SIG-M5 (cell line): ENCODE data around the gene PAFAH1B2.
"Not testable (repeated sequence)": the region's sequence is repeated elsewhere in the genome, so short reads cannot be mapped to it uniquely, and the experiment has no call there.

ENCODE experiments used
- DNase-seq: peaks from one replicate; lab custom pipeline; 2025; lab: John Stamatoyannopoulos, UW

The PAFAH1B2 gene

DNA sequence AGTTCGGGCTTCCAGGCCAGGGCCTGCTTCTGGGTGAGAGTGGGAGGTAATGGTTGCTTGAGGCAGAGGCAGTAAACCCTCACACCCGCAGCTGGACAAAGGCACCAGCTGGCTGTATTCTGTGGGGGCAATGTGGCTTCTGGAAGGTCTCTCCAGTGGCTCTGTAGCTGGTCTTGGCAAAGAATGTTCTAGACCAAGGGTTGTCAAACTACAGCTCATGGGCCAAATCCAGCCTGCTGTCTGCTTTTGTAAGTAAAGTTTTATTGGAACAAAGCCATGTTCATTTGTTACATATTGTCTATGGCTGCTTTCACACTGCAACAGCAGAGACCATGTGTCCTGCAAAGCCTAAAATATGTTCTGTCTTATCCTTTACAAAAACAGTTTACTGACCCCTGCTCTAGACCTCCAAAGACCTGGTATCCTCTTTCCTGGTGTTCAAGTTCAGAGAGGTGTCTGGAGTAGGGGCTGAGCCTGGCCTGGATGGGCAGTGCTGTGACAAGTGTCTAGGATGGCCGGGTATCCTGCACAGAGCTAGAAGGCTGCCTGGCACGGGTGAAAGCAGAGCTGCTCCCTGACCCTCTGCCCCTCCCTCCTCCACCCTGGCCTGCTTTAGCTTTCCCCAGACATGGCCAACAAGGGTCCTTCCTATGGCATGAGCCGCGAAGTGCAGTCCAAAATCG is 58.4 kb downstream of the PAFAH1B2 start:
- no peak for DNase-seq

DNA sequence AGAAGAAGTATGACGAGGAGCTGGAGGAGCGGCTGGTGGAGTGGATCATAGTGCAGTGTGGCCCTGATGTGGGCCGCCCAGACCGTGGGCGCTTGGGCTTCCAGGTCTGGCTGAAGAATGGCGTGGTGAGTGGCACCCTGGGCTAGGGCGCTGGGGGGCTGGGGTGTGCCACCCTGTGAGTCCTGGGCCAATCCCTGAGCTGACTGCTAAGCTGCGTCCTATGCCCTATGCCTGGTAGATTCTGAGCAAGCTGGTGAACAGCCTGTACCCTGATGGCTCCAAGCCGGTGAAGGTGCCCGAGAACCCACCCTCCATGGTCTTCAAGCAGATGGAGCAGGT is 59.0 kb downstream of the PAFAH1B2 start:
- DNase-seq: no peak

DNA sequence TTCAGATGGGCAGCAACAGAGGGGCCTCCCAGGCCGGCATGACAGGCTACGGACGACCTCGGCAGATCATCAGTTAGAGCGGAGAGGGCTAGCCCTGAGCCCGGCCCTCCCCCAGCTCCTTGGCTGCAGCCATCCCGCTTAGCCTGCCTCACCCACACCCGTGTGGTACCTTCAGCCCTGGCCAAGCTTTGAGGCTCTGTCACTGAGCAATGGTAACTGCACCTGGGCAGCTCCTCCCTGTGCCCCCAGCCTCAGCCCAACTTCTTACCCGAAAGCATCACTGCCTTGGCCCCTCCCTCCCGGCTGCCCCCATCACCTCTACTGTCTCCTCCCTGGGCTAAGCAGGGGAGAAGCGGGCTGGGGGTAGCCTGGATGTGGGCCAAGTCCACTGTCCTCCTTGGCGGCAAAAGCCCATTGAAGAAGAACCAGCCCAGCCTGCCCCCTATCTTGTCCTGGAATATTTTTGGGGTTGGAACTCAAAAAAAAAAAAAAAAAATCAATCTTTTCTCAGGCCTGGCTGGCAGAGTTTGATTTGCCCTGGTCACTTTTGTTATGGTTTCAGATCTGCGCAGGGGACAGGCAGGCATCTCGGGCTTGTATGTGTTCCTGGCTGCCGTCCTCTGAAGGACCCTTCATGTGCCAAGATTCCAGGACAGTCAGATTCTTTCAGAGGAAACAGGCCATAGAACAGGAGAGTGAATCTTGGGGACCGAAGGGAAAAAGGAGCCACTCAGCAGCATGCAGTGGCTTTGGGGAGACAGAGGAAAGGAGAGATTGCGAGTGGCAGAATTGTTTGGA is 60.4 kb downstream of the PAFAH1B2 start:
- DNase-seq: no peak

DNA sequence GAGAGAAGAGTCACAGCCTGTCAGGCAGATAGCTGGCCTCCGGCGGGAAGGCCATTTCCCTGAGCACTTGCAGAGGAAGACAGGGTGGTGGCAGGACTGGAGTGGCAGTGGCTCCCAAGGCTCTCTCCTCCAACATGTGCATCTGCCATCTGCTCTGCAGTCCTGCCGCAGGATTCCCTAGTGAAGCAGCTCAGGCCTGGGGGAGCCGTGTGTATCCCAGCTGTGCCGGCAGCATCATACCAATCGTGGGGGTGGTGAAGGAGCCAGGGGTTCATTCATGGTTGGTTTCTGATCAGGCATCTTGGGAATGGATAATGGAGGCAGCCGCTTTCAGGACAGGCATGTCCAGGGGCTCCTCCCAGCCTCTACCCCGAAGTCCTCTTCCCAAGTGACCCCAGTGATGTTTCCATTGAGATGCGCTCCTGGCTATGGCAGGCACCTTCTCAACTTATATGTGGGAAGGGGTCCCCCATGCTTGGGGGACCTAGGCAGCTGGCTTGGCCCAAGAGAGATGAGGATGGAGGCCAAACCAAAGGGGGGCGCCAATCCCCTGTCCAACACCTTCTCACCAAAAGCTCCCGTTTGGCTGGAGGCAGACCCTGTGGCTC is 61.2 kb downstream of the PAFAH1B2 start:
- no peak for DNase-seq

DNA sequence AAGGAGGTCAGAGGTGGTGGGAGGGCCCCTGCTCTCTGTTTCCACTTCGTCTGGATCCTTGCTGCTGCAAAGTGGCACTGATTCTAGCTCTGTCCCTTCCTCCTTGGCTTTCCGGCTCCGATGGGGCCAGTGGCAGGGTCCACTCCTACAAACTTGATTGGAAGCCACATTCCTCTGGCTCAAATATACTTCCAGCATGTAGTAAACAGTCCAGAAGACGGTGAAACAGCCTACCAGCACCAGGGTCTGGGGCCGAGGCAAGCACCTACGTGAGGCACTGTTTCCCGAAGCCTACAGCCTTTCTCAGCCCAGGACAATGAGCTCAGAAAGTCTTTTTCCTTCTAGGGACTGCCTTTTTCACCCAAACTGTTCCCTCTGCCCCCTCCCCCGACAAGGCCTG is 62.0 kb downstream of the PAFAH1B2 start:
- not testable (repeated sequence) for DNase-seq

DNA sequence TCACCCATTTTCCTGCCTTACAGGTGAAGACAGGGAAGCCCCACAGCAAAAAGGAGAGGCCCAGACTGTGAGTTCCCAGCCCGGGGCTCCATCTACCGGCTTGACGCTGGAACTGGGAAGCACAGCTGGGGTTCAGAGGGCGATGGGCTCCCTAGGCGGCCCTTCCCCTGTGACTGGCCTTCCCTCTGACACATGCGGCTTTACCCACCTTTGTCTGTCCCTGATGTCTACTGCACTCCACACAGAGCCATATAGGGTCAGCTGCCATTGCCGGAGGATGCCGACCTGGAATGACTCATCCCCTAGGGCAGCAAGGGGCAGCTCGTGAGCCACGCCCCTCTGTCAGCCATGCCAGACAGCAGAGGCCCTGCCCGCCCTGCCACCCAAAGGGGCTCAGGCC is 62.8 kb downstream of the PAFAH1B2 start:
- DNase-seq: not testable (repeated sequence)

DNA sequence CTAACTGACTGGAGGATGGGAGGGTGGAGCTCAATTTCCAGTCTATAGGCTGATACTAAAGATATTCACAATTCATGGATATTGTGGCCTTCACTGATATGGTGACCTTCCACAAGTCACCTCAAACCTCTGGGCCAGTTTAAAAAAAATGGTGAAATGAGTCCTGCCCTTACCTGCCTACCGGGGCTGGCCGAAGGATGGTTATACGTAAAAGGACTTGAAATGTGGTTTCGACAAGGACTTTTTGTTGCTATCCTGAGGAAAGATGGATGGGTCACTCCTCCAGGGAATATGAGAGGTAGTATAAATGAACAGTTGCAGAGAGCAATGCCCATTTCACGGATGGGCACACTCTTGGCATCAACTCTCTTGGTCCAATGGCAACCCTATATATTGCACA is 63.4 kb downstream of the PAFAH1B2 start:
- not testable (repeated sequence) for DNase-seq

DNA sequence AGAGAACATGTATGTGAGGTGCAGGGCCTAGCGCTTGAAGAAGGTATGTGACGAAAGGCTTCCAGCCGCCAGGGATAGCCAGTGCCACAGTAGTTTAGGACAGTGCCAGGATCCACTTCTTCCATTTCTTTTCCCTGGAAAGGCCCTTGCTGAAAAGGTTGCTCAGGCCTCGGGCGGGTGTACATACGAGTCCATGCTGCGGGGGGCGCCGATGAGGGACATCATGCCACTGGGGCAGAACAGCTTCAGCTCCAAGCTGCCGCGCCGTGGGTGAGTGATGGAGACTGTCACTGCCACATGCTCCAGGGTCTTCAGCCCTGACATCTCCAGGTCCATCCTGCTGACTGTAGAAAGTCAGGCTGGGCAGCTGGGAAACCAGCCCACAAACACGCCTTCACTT is 64.6 kb downstream of the PAFAH1B2 start:
- not testable (repeated sequence) for DNase-seq

DNA sequence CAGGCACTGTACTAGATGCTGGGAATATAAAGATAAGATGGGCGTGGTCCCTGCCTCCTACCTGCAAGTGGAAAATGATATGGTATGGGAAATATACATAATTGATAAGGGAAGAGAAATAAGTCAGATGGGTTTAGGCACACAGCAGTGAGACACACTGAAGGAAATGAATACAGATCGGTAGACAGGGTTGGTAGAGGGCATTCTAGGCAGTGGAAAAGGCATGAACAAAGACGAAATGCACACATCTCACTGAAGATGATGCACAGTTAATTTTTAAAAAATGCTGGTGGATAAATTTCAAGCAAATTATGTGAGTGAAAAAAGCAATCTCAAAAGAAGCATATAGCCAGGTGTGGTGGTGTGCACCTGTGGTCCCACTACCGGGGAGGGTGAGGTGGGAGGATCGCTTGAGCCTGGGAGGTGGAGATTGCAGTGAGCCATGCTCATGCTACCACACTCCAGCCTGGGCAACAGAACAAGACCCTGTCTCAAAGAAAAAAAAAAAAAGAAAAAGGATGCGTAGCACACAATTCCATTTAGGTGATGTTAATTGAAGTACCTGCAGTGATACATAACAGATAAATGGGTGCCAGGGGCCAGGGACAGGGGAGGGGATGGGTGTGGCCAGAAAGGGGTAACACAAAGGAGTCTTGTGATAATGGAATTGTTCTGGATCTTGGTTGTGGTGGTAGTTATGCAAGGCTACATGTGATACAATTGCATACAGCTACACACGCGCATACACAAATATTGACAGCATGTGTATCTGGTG is 65.5 kb downstream of the PAFAH1B2 start:
- not testable (repeated sequence) for DNase-seq

DNA sequence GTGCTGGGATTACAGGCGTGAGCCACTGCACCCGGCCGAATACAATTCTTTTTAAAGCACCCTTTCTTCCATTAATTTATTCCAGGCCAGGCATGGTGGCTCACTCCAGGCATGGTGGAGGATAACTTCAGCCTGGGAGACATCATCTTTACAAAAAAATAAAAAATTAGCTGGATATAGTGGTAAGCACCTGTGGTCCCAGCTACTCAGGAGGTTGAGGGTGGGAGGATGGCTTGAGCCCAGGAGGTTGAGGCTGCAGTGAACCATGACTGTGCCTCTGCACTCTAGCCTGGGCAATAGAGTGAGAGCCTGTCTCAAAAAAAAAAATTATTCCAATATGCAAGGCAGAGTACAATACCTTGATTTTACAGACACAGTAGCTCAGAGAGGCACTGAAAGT is 66.5 kb downstream of the PAFAH1B2 start:
- DNase-seq: no peak

DNA sequence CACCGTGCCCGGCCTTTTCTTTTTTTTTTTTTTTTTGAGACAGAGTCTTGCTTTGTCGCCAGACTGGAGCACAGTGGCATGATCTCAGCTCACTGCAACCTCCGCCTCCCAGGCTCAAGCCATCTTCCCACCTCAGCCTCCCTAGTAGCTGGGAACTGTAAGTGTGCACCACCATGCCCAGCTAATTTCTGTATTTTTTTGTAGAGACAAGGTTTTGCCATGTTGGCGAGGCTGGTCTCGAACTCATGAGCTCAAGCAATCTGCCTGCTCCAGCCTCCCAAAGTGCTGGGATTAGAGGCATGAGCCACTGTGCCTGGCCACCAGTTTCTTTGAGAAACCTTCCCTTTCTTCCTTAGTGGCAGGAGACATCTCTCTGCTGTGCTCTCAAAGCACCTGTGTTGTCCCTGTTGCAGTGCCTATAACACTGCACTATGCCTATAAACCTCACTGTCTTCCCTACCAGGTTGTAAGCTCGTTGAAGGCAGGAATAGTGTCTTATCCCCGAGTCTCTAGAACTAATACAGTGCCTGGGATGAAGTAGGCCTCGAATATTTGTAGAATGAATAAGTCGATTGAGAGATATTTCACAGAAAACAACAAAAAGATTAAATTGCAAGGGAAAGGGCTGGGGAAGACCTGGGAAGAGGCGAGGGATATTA is 68.7 kb downstream of the PAFAH1B2 start:
- DNase-seq: no peak

DNA sequence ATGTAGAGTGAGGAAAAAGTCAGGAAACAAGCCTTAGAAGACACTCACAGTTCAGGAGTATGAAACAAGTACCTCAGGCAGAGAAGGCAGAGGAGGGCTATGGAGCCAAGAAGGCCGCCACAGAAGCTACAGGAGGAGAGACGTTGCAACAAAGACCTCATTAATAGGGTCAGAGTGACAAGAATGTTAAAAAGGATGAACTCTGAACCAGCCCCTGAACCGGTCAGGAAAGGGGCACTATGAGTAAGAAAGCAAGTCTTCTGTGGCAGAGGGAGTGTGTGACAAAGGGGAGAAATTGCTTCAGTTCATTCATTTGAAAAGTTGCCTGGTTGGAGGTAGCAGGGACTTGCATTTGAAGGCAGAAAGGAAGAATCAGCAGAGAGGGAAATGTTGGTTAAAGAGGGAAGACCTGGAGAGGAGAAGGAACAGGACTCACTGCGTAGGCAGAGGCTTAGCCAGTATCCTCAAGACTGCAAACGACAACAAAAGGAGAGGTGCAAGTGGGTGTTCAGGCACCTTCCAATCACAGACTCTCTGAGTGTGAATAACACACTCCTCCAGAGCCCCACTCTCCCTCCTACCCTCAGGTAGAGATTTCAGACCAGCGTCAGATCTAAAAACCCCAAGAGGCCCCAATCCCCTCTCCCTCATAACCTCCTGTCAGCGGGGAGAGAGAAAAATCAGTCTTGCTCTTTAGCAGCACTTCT is 70.5 kb downstream of the PAFAH1B2 start:
- DNase-seq: no peak

DNA sequence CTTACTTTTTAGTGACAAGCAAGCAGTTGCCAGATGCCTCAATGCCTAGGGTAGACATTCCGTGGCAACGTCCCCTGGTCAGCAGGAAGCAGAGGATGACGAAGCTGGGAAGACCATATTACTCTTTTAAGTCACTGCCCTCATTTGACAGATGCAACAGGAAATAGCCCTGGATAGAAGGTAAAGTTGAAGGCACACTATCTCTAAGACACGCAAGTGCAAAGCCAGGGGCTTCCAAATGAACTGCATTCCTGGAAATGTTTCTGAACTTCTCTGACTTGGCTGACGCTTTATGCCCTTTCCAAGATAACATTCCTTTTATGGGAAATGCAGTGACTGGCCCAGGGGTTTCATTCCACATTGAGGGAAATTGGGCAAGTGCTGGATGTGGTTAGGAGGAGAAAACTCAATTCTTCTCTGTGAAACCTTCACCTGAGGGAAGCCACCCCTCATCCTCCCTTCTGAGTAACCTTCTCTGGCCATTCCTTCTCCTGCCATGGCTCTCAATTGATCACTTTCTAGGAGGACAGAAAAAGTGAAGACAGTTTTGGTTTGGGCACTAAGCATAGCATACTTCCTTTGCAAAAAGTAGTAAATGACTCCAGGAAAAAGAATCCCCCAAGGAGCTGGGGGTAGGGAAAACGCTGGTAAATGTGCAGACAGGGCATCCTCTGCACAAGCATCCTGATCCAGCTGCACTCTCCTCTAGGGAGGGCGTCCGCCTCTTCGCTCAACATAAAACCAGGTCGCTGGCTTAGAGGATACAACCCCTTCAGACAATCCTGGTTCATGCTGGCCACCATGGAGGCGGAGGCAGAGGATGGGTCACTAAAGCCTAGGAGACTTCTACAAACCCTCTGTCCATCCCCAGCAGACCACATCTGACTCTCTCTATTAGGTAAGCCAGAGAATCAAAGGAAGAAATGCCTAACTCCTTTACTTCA is 73.3 kb downstream of the PAFAH1B2 start:
- no peak for DNase-seq

DNA sequence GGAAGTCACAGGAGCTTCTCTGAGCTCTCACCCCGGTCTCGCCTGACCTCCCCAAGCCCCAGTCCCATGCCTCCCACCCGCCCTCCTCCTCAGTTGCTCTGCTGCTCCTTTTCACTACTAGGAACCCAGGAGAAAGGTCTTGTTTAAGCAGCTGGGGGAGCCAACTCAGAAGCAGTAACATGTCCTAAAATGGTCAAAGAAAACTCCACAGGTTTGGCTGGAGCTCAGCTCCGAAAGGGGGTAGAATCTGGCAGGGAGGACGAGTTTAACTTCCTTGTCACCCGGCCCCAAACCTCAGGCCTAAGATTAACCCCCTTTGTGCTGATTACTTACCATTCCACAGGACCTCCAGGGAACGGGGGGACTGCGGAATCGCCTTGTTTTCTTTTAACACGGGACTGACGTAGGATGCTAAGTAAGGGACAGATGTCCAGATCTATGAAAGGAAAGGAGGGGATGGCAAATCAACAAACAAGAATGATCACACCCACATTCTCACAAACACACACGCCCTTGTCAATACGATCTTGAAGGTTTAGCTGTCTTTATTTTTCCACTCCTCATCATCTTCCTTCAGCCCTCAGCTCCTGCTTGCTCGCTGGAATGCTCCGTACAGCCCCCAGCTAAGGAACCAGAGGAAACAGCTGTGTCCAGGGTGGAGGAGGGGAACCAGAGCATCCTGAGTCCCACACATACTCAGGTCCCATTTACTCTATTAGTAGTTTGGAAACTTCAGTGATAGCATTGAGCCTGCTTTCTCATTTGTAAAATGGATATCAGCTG is 74.2 kb downstream of the PAFAH1B2 start:
- no peak for DNase-seq

DNA sequence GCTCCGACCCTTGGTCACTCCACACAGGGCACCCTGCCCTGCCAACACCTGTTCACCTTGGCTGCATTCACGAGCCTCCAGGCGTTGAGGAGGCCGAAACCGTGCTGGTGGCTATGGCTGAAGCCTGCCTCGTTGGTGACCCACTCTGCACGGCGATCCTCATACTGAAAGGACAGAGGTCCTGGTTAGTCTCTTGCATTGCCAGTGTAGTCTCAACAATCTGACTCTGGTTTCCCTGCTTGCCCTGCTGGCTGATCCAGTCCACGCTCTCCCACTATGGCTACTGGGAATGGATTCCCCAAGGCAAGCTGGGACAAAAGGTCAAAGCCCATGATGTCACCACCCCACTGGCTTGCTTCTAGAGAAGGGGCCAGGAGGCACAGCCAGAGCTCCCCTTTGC is 74.9 kb downstream of the PAFAH1B2 start:
- DNase-seq: no peak

DNA sequence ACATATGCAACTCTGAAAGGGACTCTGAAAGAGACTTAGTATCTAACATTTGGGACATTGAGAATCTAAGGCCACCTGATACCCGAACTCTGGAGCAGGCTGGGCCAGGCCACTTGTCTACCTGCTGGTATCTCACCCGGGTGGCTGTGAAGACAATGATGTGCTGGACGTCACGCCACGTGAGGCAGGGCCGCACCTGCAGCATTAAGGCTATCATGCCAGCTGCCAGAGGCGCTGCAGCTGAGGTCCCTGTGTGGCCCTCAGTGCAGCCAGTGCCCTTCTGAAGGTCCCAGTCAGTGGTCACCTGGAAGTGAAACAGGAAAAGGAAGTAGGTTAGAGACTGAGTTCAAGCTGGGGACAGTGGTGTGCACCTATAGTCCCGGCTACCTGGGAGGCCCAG is 75.4 kb downstream of the PAFAH1B2 start:
- no peak for DNase-seq

DNA sequence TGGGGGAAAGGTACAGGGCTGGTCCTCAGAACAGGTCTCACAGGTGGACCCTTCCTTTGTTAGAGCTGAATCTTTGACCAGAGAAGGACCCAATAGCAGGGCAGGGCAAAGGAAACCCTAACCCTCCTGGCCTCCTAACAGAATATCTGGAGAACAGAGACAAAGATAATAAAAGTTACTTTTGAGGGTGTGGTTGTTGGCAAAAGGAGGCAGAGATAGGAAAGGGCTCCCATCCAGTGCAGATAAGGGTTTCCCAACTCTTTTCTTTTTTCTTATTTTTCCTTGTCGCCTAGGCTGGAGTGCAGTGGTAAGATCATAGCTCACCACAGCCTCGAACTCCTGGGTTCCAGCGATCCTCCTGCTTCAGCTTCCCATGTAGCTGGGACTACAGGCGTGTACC is 75.9 kb downstream of the PAFAH1B2 start:
- DNase-seq: no peak

DNA sequence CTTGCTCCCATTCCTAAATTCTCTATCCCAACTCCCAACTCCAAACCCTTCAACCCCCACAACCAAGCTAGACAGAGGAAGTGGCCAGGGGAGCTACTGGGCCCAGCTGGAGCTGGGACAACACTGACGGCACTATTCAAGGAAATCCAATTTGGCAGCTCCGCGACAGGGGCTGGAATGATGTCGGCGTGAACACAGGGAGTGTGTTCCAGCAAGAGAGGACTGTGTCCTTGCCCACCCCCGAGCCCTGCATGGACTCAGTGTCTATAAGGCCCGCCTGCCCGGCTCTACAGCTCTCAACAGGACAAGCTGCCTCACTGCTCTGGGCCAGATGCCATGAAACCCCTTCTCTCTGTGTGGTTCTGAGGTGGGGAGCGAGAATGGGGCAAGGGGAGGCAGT is 76.5 kb downstream of the PAFAH1B2 start:
- DNase-seq: no peak

DNA sequence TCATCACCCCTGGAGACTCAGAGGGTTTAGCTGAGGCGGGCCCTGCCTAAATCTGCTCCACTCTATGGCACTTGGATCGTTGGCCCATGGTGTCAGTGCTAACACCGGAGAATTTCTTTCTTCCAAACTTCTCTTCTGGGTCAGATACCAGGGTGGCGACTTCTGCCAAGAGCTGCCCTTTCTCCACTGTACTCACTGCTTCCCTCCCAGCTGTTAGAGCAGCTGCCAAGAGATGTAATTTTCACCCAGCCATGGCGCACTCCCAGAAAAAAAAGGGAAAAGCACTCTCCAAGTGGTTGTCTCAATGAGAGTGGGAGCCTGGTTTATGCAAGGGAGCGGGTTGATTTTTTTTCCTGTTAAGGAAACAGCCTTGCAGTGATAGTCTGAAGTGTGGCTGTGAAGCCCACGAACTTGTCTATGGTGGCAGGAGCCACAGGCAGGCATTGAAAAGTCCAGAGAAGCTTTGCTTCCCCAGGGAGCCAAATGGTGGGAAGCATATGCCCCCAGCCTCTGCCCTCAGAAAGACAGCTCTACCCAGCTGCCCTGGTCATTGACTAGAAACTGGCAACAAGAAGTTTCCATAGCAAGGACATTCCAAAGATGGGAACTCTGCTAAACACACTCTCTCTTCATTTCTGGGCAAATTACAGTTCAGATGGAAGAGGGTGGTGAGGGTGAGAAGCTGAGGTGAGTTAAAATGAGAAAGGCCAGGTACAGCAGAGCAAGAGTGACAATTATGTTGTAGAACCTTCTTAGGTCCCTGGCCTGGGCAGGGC is 77.1 kb downstream of the PAFAH1B2 start:
- no peak for DNase-seq
